GM23248 (cell line): ENCODE measurements around the gene OR13G1.

Experiments used
- EZH2 ChIP-seq: fragments of 200-600 bp; sonication (generic); IDR thresholded peaks from 2 replicates; pipeline ENCODE4 v1.6.1; 2018; ENCODE audit warnings: antibody characterized with exemption, mild to moderate bottlenecking; ENCODE audit not compliant: insufficient read depth, poor library complexity, severe bottlenecking
- EZH2phosphoT487 ChIP-seq: fragments of 200-600 bp; sonication (generic); IDR thresholded peaks from 2 replicates; pipeline ENCODE4 v1.6.1; 2018; ENCODE audit warnings: antibody characterized with exemption, moderate library complexity, mild to moderate bottlenecking, low read depth; ENCODE audit not compliant: insufficient read depth

GRCh38 chr1:247647864-247648263 is 31.7 kb downstream of the OR13G1 start:
- TF ChIP-seq EZH2, result no peak
- TF ChIP-seq EZH2phosphoT487, result no peak
